Activated naive CD4-positive, alpha-beta T cell treated with anti-CD3 and anti-CD28 coated beads, Interleukin-2, amount 50 U/mL, for 24 hours (primary cell): Measurements from ENCODE around the gene CFAP70.
"Not testable (repeated sequence)": the region's sequence is repeated elsewhere in the genome, so short reads cannot be mapped to it uniquely, and the experiment has no call there.

Experiments
- H3K27ac Mint-ChIP-seq: one replicate; pipeline ENCODE4 v1.8.0; 2021; ENCODE audit warnings: mild to moderate bottlenecking, mixed read lengths
- H3K27me3 Mint-ChIP-seq: one replicate; pipeline ENCODE4 v1.8.0; 2021; ENCODE audit warnings: mixed read lengths
- H3K36me3 Mint-ChIP-seq: one replicate; pipeline ENCODE4 v1.8.0; 2021; ENCODE audit warnings: mixed read lengths
- H3K4me1 Mint-ChIP-seq: one replicate; pipeline ENCODE4 v1.8.0; 2021; ENCODE audit warnings: mixed read lengths
- H3K4me3 Mint-ChIP-seq: one replicate; pipeline ENCODE4 v1.8.0; 2021; ENCODE audit warnings: mild to moderate bottlenecking, mixed read lengths
- H3K9me3 Mint-ChIP-seq: one replicate; pipeline ENCODE4 v1.8.0; 2021; ENCODE audit warnings: mixed read lengths

The CFAP70 gene

GRCh38 chr10:73358331-73359279, at the start of gene CFAP70:
CFAP70 (minus strand) TSS chr10:73358864; CDS start chr10:73354796, 4,068 bp downstream.
- peak within 1 kb of the TSS; percentile 80 for H3K27ac Mint-ChIP-seq
- H3K4me3 Mint-ChIP-seq: peak within 1 kb of the TSS; percentile 98
- no peaks in the 10 kb centered on the region for H3K27me3 Mint-ChIP-seq
- peaks cover 16% of the 10 kb centered on the region for H3K4me1 Mint-ChIP-seq
- H3K36me3 Mint-ChIP-seq: peaks cover 6% of the 10 kb centered on the region
- H3K9me3 Mint-ChIP-seq: no peaks in the 10 kb centered on the region

GRCh38 chr10:73408061-73408460, 49.4 kb upstream of the CFAP70 start:
- Mint-ChIP-seq H3K9me3 (no peaks in the 10 kb centered on the region), H3K36me3 (peaks cover 14% of the 10 kb centered on the region), H3K4me3 (peak overlapping the region; percentile 19), H3K27me3 (no peaks in the 10 kb centered on the region), H3K27ac (no peak overlapping the region), H3K4me1 (peaks cover 75% of the 10 kb centered on the region)

- no peak overlapping the region for H3K4me3 Mint-ChIP-seq
- peaks cover 74% of the 10 kb centered on the region for H3K4me1 Mint-ChIP-seq
- no peak overlapping the region for H3K27ac Mint-ChIP-seq
- no peaks in the 10 kb centered on the region for H3K9me3 Mint-ChIP-seq
- H3K36me3 Mint-ChIP-seq: peaks cover 14% of the 10 kb centered on the region
- no peaks in the 10 kb centered on the region for H3K27me3 Mint-ChIP-seq
Observed at GRCh38 chr10:73407495-73407894, 48.8 kb upstream of the CFAP70 start.

- Mint-ChIP-seq H3K27ac (no peak overlapping the region), H3K36me3 (peaks cover 14% of the 10 kb centered on the region), H3K27me3 (no peaks in the 10 kb centered on the region), H3K9me3 (no peaks in the 10 kb centered on the region), H3K4me3 (peak overlapping the region; percentile 45), H3K4me1 (peaks cover 71% of the 10 kb centered on the region)
Observed at GRCh38 chr10:73406846-73407245, 48.2 kb upstream of the CFAP70 start.

GRCh38 chr10:73405556-73405955, 46.9 kb upstream of the CFAP70 start:
- Mint-ChIP-seq H3K27ac (peak overlapping the region; percentile 35), H3K36me3 (peaks cover 9% of the 10 kb centered on the region), H3K27me3 (no peaks in the 10 kb centered on the region), H3K4me1 (peaks cover 66% of the 10 kb centered on the region), H3K4me3 (no peak overlapping the region), H3K9me3 (no peaks in the 10 kb centered on the region)

- Mint-ChIP-seq H3K36me3 (peaks cover 6% of the 10 kb centered on the region), H3K4me1 (peaks cover 59% of the 10 kb centered on the region), H3K9me3 (no peaks in the 10 kb centered on the region)
Observed at GRCh38 chr10:73404690-73405089, 46.0 kb upstream of the CFAP70 start.

GRCh38 chr10:73401636-73402035, 43.0 kb upstream of the CFAP70 start:
- H3K36me3 Mint-ChIP-seq: peaks cover 2% of the 10 kb centered on the region
- H3K9me3 Mint-ChIP-seq: no peaks in the 10 kb centered on the region
- no peak overlapping the region for H3K4me3 Mint-ChIP-seq
- peaks cover 35% of the 10 kb centered on the region for H3K4me1 Mint-ChIP-seq
- no peak overlapping the region for H3K27ac Mint-ChIP-seq
- no peaks in the 10 kb centered on the region for H3K27me3 Mint-ChIP-seq

More at GRCh38 chr10:73404690-73405089, 46.0 kb upstream of the CFAP70 start:
- no peaks in the 10 kb centered on the region for H3K27me3 Mint-ChIP-seq
- no peak overlapping the region for H3K27ac Mint-ChIP-seq
- H3K4me3 Mint-ChIP-seq: no peak overlapping the region

- H3K36me3 Mint-ChIP-seq: peaks cover 9% of the 10 kb centered on the region
- peaks cover 23% of the 10 kb centered on the region for H3K4me1 Mint-ChIP-seq
- H3K4me3 Mint-ChIP-seq: no peak overlapping the region
- peak overlapping the region; percentile 17 for H3K27ac Mint-ChIP-seq
- no peaks in the 10 kb centered on the region for H3K9me3 Mint-ChIP-seq
- no peaks in the 10 kb centered on the region for H3K27me3 Mint-ChIP-seq
Observed at GRCh38 chr10:73399063-73399462, 40.4 kb upstream of the CFAP70 start.

GRCh38 chr10:73398024-73398423, 39.4 kb upstream of the CFAP70 start:
- no peak overlapping the region for H3K27ac Mint-ChIP-seq
- H3K4me1 Mint-ChIP-seq: peaks cover 19% of the 10 kb centered on the region
- no peaks in the 10 kb centered on the region for H3K27me3 Mint-ChIP-seq
- peaks cover 12% of the 10 kb centered on the region for H3K36me3 Mint-ChIP-seq
- H3K4me3 Mint-ChIP-seq: no peak overlapping the region
- H3K9me3 Mint-ChIP-seq: no peaks in the 10 kb centered on the region

- not testable (repeated sequence) for H3K27ac Mint-ChIP-seq
- peaks cover 21% of the 10 kb centered on the region for H3K36me3 Mint-ChIP-seq
Observed at GRCh38 chr10:73394325-73394724, 35.7 kb upstream of the CFAP70 start.

GRCh38 chr10:73388228-73388627, 29.6 kb upstream of the CFAP70 start:
- Mint-ChIP-seq H3K27ac (no peak overlapping the region), H3K36me3 (peaks cover 21% of the 10 kb centered on the region)

More at GRCh38 chr10:73394325-73394724, 35.7 kb upstream of the CFAP70 start:
- peaks cover 13% of the 10 kb centered on the region for H3K4me1 Mint-ChIP-seq
- not testable (repeated sequence) for H3K27me3 Mint-ChIP-seq, H3K9me3 Mint-ChIP-seq, H3K4me3 Mint-ChIP-seq

GRCh38 chr10:73386583-73386982, 27.9 kb upstream of the CFAP70 start:
- Mint-ChIP-seq H3K4me1 (peaks cover 2% of the 10 kb centered on the region), H3K4me3 (no peak overlapping the region), H3K27me3 (no peaks in the 10 kb centered on the region), H3K9me3 (no peaks in the 10 kb centered on the region), H3K36me3 (peaks cover 19% of the 10 kb centered on the region), H3K27ac (no peak overlapping the region)

More at GRCh38 chr10:73388228-73388627, 29.6 kb upstream of the CFAP70 start:
- Mint-ChIP-seq H3K9me3 (no peaks in the 10 kb centered on the region), H3K4me1 (peaks cover 5% of the 10 kb centered on the region), H3K27me3 (no peaks in the 10 kb centered on the region), H3K4me3 (no peak overlapping the region)

- Mint-ChIP-seq H3K27me3 (no peaks in the 10 kb centered on the region), H3K4me1 (no peaks in the 10 kb centered on the region), H3K27ac (peak overlapping the region; percentile 21), H3K36me3 (peaks cover 20% of the 10 kb centered on the region), H3K9me3 (no peaks in the 10 kb centered on the region), H3K4me3 (no peak overlapping the region)
Observed at GRCh38 chr10:73379064-73379748, 20.5 kb upstream of the CFAP70 start.

- no peak overlapping the region for H3K27ac Mint-ChIP-seq
- H3K4me1 Mint-ChIP-seq: no peaks in the 10 kb centered on the region
- H3K9me3 Mint-ChIP-seq: no peaks in the 10 kb centered on the region
- no peaks in the 10 kb centered on the region for H3K27me3 Mint-ChIP-seq
- no peak overlapping the region for H3K4me3 Mint-ChIP-seq
- H3K36me3 Mint-ChIP-seq: peaks cover 22% of the 10 kb centered on the region
Observed at GRCh38 chr10:73376679-73377078, 18.0 kb upstream of the CFAP70 start.

GRCh38 chr10:73368238-73368637, 9.6 kb upstream of the CFAP70 start:
- Mint-ChIP-seq H3K9me3 (no peaks in the 10 kb centered on the region), H3K4me1 (peaks cover 9% of the 10 kb centered on the region), H3K27ac (peak overlapping the region; percentile 68), H3K27me3 (no peaks in the 10 kb centered on the region), H3K36me3 (peaks cover 25% of the 10 kb centered on the region), H3K4me3 (no peak overlapping the region)
